Measurements from ENCODE around the gene CA12. TPM values are rescaled to one million over a fixed set of nuclear protein-coding genes. Genes with fewer than 3 reads are reported as not detected.

CA12 gene
- polyA plus RNA-seq (2011; rRNA removed) (55.5 and 61.4 TPM in 2 replicates), polyA minus RNA-seq (2011; rRNA and poly(A)+ RNA removed) (29.4 and 34.4 TPM in 2 replicates)

DNA sequence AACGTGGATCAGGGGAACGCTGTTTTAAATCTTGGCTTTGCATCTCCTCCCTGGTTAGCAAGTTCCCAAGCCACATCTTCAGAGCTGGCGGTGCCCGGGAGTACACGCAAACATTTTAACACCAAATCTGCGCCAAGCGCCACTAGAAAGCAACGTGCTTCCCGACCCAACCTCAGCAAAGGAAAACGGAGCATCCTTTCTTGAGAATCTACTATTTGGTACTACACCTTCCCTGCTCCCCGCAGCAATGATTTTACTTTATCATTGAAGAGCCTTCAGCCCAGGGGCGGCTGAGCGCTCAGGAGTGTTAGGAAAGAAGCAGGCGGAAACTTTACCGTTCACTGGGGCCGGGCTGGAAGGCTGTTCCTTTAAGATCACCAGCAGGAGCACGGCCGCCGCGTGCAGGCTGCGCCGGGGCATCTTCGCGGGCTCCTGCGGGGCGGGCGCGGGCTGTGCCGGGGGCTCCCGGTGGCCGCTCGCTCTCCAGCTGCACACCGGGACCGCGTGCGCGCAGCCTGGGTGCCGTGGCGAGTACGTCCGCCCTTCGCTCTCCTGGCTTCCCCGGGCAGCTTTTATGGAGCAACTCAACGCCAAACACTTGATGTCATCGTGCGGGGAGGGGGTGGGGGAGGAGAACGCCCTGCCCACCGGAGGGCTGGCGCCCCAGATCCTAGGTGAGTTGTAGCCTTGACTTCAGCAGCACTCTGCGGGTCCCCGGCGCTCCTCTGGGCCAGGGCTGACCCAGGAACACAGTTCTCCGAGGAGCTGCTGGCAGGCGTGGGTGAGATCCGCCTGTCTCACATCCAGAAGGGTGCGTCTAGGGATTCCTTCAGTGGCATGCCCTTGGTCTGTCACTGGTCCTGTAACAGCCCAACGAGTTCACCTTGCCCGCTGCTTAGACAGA lies at the start of gene CA12:
TSS of gene CA12 (minus strand) at position 546 of the 904 bp plus-strand sequence. CDS start at position 420, 126 bp downstream.
- CTCF ChIA-PET = no interaction called here
- H3K9me3 ChIP-seq (ENCODE audit: control insufficient read depth, insufficient read depth, low read length) = peaks cover 3% of the 10 kb centered on the region; the same call in 1 of the 2 replicates
- H3K27me3 ChIP-seq (ENCODE audit: control insufficient read depth, insufficient read depth, low read length) = no peaks in the 10 kb centered on the region
- H3K4me3 ChIP-seq (ENCODE audit: low read depth, low read length) = peak within 1 kb of the TSS; percentile 73
- no peak for DNase-seq (ENCODE audit: low read depth, low spot score)
- TF ChIP-seq, protein P1, sequence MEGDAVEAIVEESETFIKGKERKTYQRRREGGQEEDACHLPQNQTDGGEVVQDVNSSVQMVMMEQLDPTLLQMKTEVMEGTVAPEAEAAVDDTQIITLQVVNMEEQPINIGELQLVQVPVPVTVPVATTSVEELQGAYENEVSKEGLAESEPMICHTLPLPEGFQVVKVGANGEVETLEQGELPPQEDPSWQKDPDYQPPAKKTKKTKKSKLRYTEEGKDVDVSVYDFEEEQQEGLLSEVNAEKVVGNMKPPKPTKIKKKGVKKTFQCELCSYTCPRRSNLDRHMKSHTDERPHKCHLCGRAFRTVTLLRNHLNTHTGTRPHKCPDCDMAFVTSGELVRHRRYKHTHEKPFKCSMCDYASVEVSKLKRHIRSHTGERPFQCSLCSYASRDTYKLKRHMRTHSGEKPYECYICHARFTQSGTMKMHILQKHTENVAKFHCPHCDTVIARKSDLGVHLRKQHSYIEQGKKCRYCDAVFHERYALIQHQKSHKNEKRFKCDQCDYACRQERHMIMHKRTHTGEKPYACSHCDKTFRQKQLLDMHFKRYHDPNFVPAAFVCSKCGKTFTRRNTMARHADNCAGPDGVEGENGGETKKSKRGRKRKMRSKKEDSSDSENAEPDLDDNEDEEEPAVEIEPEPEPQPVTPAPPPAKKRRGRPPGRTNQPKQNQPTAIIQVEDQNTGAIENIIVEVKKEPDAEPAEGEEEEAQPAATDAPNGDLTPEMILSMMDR (IDR thresholded peaks at IDR 0.05; ENCODE audit: low read depth, low read length) = no peak
- POLR2A ChIA-PET = interaction anchor here (0.6 to 1.3 kb wide), 3 partner anchors 9 to 224 kb away, joined by 4 to 6 read pairs (median 5); partner anchors contain the start of gene RPS27L
- peak within 1 kb of the TSS; percentile 11 for H3K27ac ChIP-seq (ENCODE audit: low read depth, low read length)

DNA sequence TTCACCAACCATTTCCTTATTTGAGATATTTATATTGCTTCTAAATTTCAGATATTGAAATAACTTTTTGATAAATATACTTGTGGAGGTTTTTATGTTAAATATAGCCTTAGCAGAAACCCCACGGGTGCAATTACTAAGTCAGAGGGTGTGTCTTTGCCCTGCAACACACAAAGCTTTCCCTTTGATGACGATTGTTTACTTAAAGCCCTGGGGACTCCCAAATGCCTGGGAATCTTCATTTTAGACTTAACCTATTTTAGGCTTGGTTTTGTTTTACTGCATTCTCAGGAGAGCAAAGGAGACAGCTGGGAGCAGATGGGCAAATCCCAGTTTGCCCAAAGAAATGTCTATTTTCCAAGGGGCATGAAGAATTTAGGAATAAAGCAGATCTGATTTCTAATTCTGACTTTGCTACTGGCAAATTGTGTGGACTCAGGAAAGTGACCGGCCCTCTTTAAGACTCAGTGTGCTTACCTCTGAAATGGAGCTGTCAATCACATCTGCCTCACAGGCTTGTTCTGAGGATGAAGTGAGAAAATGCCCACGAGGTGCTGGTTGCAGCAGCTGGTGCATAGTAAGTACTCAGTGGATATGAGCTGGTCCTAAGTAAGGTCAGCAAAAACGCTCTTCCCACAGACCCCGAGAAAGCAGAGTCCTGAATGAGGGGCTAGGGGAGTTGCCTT lies 49.3 kb upstream of the CA12 start:
- POLR2A ChIA-PET = no interaction called here
- peaks cover 4% of the 10 kb centered on the region for H3K27me3 ChIP-seq (ENCODE audit: control insufficient read depth, insufficient read depth, low read length)
- CTCF ChIA-PET = no interaction called here
- no peaks in the 10 kb centered on the region; the same call in 1 of the 2 replicates for H3K9me3 ChIP-seq (ENCODE audit: control insufficient read depth, insufficient read depth, low read length)
- H3K4me3 ChIP-seq (ENCODE audit: low read depth, low read length) = no peak overlapping the region
- H3K27ac ChIP-seq (ENCODE audit: low read depth, low read length) = no peak overlapping the region
- no peak for DNase-seq (ENCODE audit: low read depth, low spot score)
- TF ChIP-seq, protein P1 (IDR thresholded peaks at IDR 0.05; ENCODE audit: low read depth, low read length) = no peak

DNA sequence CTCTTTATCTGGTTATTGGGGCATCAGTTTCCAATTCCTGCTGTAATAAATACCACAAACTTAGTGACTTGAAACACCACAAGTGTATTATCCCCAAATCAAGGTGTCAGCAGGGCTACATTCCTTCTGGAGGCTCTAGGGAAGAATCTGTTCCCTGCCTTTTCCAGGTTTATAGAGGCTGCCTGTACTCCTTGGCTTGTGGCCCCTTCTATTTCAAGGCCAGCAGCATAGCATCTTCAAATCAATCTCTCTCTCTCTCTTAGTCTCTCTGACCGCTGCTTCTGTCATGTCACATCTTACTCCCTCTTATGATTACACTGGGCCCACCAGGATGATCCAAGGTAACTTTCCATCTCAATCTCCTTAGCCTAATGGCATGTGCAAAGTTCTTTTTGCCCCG lies 44.9 kb upstream of the CA12 start:
- DNase-seq (ENCODE audit: low read depth, low spot score) = no peak
- CTCF ChIA-PET = interaction anchor here (1.4 kb wide), 1 partner anchor 24 kb away, joined by 3 read pairs; no protein-coding TSS in a partner anchor

DNA sequence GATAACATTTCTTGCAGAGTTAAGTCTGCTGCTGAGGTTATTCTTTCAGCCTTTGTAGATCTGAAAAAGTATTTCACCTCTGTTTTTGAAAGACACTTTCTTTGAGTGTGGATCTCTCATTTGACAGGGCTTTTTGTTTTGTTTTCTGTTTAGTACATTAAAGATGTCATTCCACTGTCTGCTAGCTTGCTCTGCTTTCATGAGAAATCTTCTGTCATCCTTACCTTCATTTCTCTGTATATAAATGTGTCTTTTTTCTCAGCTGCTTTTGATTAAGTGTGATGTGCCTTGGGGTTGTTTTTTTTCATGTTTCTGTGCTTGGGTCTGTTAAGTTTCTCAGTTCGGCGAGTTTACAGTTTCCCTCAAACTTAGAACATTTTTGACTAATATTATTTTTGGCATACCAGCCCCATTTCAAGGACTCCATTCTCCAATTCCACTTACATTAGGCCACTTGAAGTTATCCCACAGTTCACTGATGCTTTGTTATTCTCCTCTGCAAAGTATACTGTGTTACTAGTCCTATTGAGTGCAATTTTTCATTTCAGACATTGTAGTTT lies 43.9 kb upstream of the CA12 start:
- CTCF ChIA-PET = interaction anchor here (1.4 kb wide), 1 partner anchor 23 kb away, joined by 3 read pairs; no protein-coding TSS in a partner anchor
- POLR2A ChIA-PET = no interaction called here
- TF ChIP-seq, protein P1 (IDR thresholded peaks at IDR 0.05; ENCODE audit: low read depth, low read length) = no peak
- Histone ChIP-seq H3K4me3 (ENCODE audit: low read depth, low read length) (no peak overlapping the region), H3K9me3 (ENCODE audit: control insufficient read depth, insufficient read depth, low read length) (no peaks in the 10 kb centered on the region; the same call in 1 of the 2 replicates), H3K27ac (ENCODE audit: low read depth, low read length) (no peak overlapping the region), H3K27me3 (ENCODE audit: control insufficient read depth, insufficient read depth, low read length) (no peaks in the 10 kb centered on the region)
- DNase-seq (ENCODE audit: low read depth, low spot score) = no peak

More for the DNA sequence above, 44.9 kb upstream of the CA12 start:
- TF ChIP-seq, protein P1 (IDR thresholded peaks at IDR 0.05; ENCODE audit: low read depth, low read length) = no peak
- H3K27me3 ChIP-seq (ENCODE audit: control insufficient read depth, insufficient read depth, low read length) = peaks cover 4% of the 10 kb centered on the region
- H3K27ac ChIP-seq (ENCODE audit: low read depth, low read length) = no peak overlapping the region
- POLR2A ChIA-PET = no interaction called here
- H3K9me3 ChIP-seq (ENCODE audit: control insufficient read depth, insufficient read depth, low read length) = no peaks in the 10 kb centered on the region; the same call in 1 of the 2 replicates
- H3K4me3 ChIP-seq (ENCODE audit: low read depth, low read length) = no peak overlapping the region
